Adrenal gland (tissue), 5 donors: ENCODE data around the gene PANX2.

Experiments
- CTCF ChIP-seq, 6 experiments: fragments of 450-650 bp in 4 of 6; fragments of 200-600 bp in 2 of 6; sonication (generic) in 1 of 6; IDR thresholded peaks; 1 replicate in 5 of 6; 2 replicates in 1 of 6; pipeline versions ENCODE4 v1.5.1 to v1.8.0; 2016 to 2021; ENCODE audit warnings: antibody characterized with exemption in 6 of 6, mild to moderate bottlenecking in 2 of 6, moderate library complexity in 1 of 6
- POLR2A ChIP-seq, 2 donors: fragments of 450-650 bp; IDR thresholded peaks; one replicate each; pipeline ENCODE4 v1.6.1; 2017; ENCODE audit warnings: antibody characterized with exemption in 2 of 2, mild to moderate bottlenecking in 2 of 2, moderate library complexity in 1 of 2
- donor health status: DM: no; HTN: no; CAD: no.

- no peak for TF ChIP-seq CTCF (IDR thresholded peaks at IDR 0.05)
- no peak for TF ChIP-seq POLR2A (IDR thresholded peaks at IDR 0.05)
Measured at GRCh38 chr22:50215297-50216054, 44.9 kb downstream of the PANX2 start.
